C4-2B (cell line): ENCODE measurements around the gene P2RX2.

Source experiments
- ZFX ChIP-seq: fragments of 450-650 bp; IDR thresholded peaks from 2 replicates; pipeline ENCODE4 v1.6.1; 2017
- TF ChIP-seq, protein P1 (sequence below): fragments of 450-650 bp; conservative IDR thresholded peaks from 2 replicates; pipeline ENCODE4 v1.5.1; 2017; ENCODE audit warnings: mild to moderate bottlenecking

DNA sequence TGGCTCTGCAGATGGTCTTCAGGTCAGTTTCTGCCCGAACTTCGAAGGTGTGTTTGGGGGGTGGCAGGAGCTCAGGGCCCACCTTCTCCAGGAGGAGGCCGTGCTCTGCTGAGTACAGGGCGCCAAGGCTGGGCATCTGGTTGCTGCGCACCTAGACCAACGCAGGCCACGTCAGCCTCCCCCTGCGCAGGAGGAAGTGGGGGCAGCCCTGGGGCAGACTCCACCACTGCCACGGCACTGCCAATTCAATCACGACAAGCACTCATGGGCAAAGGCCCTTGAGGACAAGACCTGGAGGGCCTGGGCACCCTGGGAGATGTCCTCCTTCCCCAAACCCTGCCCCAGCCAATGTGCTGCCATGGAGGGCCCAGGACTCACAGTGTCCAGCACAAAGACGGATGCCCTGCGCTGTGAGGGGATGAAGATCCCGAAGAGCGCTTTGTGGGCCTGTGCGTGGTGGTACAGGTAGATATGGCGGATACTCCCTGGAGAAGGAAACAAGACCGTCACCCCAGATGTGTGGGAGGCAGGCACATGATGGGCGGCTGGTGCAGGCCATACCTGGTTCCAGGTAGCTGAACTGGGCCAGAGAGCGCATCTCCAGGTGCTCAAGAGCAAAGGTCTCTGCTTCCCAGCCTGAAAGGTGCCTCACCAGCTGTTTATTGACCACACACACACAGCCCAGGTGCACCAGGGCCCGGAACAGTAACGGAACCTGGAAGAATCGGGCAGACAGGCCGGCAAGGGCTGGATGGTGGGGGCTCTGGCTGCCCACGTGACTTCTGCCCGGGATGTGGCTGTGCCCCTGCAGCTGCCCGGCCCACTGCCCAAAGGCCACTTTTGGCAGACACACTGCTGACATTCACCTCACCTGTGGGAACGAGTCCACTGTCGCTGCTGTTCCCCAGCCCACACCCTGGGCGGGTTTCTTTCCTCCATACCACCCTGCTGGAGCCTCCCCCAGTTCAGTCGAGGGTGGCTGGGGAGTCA lies 24.6 kb downstream of the P2RX2 start:
- TF ChIP-seq, protein P1, sequence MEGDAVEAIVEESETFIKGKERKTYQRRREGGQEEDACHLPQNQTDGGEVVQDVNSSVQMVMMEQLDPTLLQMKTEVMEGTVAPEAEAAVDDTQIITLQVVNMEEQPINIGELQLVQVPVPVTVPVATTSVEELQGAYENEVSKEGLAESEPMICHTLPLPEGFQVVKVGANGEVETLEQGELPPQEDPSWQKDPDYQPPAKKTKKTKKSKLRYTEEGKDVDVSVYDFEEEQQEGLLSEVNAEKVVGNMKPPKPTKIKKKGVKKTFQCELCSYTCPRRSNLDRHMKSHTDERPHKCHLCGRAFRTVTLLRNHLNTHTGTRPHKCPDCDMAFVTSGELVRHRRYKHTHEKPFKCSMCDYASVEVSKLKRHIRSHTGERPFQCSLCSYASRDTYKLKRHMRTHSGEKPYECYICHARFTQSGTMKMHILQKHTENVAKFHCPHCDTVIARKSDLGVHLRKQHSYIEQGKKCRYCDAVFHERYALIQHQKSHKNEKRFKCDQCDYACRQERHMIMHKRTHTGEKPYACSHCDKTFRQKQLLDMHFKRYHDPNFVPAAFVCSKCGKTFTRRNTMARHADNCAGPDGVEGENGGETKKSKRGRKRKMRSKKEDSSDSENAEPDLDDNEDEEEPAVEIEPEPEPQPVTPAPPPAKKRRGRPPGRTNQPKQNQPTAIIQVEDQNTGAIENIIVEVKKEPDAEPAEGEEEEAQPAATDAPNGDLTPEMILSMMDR = no peak
- no peak for TF ChIP-seq ZFX
